ENCODE data around the gene CFAP45.

The CFAP45 gene

DNA sequence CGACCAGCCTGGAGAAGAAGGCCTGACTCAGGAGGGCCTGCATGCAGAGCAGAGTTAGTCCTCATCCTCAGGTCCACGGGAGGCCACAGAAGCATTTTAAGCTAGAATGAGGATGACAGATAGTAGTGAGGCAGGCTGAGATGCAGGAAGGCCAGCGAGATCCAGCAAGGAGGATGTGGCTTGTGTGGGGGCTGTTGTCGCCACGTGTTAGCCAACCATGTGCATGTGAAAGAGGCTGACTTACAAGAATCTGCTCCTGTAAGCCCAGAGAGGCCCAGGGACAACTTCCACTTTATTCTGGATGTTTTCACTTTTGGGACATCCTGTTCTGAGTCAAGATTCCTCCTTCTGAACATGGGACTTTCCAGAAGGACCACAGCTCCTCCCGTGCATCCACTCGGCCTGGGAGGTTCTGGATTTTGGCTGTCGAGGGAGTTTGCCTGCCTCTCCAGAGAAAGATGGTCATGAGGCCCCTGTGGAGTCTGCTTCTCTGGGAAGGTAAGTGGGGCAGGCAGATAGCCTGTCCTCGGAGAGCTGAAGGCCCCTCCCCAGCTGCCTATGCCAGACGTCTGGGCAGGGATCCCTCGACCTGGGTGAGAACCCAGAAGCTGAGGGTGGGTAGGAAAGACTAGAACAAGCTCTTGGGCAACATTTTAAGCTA lies 73.4 kb downstream of the CFAP45 start, which contains the start of gene SLAMF8:
Gene SLAMF8, plus strand, starts transcription at position 433 of the 661 bp plus-strand sequence. Its CDS starts 26 bp downstream, at position 459.
- H3K27ac ChIP-seq (ENCODE audit: low read depth, low read length): no peak within 1 kb of the TSS
- H3K9me3 ChIP-seq (ENCODE audit: control insufficient read depth, insufficient read depth, low read length): no peaks in the 10 kb centered on the region
- no peaks in the 10 kb centered on the region for H3K9me2 ChIP-seq (replicated peaks; ENCODE audit: control insufficient read depth, low read length)
- H3F3A ChIP-seq (ENCODE audit: control insufficient read depth, insufficient read depth): no peaks in the 10 kb centered on the region
- H3K27me3 ChIP-seq (ENCODE audit: control insufficient read depth, low read length): peaks cover 5% of the 10 kb centered on the region; the same call in 1 of the 2 replicates
- no peak for TF ChIP-seq EZH2phosphoT487 (IDR thresholded peaks at IDR 0.05; ENCODE audit: borderline replicate concordance, low read length)
- TF ChIP-seq, protein P1, sequence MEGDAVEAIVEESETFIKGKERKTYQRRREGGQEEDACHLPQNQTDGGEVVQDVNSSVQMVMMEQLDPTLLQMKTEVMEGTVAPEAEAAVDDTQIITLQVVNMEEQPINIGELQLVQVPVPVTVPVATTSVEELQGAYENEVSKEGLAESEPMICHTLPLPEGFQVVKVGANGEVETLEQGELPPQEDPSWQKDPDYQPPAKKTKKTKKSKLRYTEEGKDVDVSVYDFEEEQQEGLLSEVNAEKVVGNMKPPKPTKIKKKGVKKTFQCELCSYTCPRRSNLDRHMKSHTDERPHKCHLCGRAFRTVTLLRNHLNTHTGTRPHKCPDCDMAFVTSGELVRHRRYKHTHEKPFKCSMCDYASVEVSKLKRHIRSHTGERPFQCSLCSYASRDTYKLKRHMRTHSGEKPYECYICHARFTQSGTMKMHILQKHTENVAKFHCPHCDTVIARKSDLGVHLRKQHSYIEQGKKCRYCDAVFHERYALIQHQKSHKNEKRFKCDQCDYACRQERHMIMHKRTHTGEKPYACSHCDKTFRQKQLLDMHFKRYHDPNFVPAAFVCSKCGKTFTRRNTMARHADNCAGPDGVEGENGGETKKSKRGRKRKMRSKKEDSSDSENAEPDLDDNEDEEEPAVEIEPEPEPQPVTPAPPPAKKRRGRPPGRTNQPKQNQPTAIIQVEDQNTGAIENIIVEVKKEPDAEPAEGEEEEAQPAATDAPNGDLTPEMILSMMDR (IDR thresholded peaks at IDR 0.05; ENCODE audit: low read depth, low read length, poor library complexity, severe bottlenecking): no peak
- H4K20me1 ChIP-seq (ENCODE audit: control insufficient read depth, insufficient read depth, low read depth, low read length): no peaks in the 10 kb centered on the region
- no peak within 1 kb of the TSS for H3K4me3 ChIP-seq (ENCODE audit: low read length)
- no peak within 1 kb of the TSS for H3K4me2 ChIP-seq (ENCODE audit: low read length)
- no peaks in the 10 kb centered on the region for H3K79me2 ChIP-seq (ENCODE audit: control insufficient read depth, low read length)
- no peaks in the 10 kb centered on the region for H3K4me1 ChIP-seq (ENCODE audit: control insufficient read depth, low read length)
- no peaks in the 10 kb centered on the region for H3K36me3 ChIP-seq (ENCODE audit: control insufficient read depth, low read length)

DNA sequence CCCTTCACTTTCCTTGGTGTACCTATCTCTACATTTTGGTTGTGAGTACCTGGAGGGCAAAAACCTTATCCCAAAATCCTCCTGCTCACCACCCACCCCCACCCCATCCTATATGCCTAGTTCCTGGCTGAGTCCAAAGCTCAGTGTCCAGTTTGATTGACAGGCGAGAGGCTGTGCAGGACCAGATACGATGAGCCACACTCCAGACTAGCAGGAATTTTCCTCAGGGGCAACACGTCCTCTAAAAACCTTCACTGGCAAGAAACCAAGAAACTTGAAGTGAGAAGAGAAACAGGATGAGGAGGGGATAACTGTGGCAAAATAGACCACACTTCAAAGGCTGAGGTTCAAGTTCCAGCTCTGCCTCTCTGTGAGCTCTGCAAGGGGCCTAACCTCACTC lies 74.4 kb downstream of the CFAP45 start:
- no peaks in the 10 kb centered on the region for H3F3A ChIP-seq (ENCODE audit: control insufficient read depth, insufficient read depth)
- no peaks in the 10 kb centered on the region for H3K9me2 ChIP-seq (replicated peaks; ENCODE audit: control insufficient read depth, low read length)
- no peaks in the 10 kb centered on the region for H3K36me3 ChIP-seq (ENCODE audit: control insufficient read depth, low read length)
- H3K79me2 ChIP-seq (ENCODE audit: control insufficient read depth, low read length): no peaks in the 10 kb centered on the region
- TF ChIP-seq EZH2phosphoT487 (IDR thresholded peaks at IDR 0.05; ENCODE audit: borderline replicate concordance, low read length): no peak
- TF ChIP-seq, protein P1 (IDR thresholded peaks at IDR 0.05; ENCODE audit: low read depth, low read length, poor library complexity, severe bottlenecking): no peak
- no peaks in the 10 kb centered on the region for H3K9me3 ChIP-seq (ENCODE audit: control insufficient read depth, insufficient read depth, low read length)
- no peak overlapping the region for H3K27ac ChIP-seq (ENCODE audit: low read depth, low read length)
- no peaks in the 10 kb centered on the region for H4K20me1 ChIP-seq (ENCODE audit: control insufficient read depth, insufficient read depth, low read depth, low read length)
- H3K4me2 ChIP-seq (ENCODE audit: low read length): no peak overlapping the region
- H3K4me3 ChIP-seq (ENCODE audit: low read length): no peak overlapping the region
- peaks cover 5% of the 10 kb centered on the region; the same call in 1 of the 2 replicates for H3K27me3 ChIP-seq (ENCODE audit: control insufficient read depth, low read length)
- H3K4me1 ChIP-seq (ENCODE audit: control insufficient read depth, low read length): no peaks in the 10 kb centered on the region

DNA sequence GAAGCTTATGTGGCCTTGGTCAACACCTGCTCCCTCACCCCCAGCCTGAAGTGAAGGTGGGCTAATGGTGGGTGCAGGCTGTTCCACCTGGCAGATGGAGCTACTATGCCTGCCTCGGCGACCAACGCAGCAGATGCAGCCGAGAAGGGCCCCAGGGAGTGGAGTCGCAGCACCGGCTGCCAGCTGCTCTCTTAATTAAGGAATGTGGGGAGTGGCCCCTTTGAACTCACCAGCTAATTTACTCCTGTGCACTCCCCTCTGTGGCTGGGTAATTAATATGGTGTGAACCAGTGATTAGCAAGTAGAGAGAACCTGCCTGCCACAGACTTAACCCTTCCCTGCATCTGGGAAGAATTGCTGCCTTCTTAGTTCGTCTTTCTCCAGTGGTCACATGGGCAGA lies 76.6 kb downstream of the CFAP45 start:
- H3K4me3 ChIP-seq (ENCODE audit: low read length): no peak overlapping the region
- no peaks in the 10 kb centered on the region for H3K4me1 ChIP-seq (ENCODE audit: control insufficient read depth, low read length)
- H3K27ac ChIP-seq (ENCODE audit: low read depth, low read length): no peak overlapping the region
- H3K36me3 ChIP-seq (ENCODE audit: control insufficient read depth, low read length): no peaks in the 10 kb centered on the region
- no peaks in the 10 kb centered on the region for H3F3A ChIP-seq (ENCODE audit: control insufficient read depth, insufficient read depth)
- no peaks in the 10 kb centered on the region for H4K20me1 ChIP-seq (ENCODE audit: control insufficient read depth, insufficient read depth, low read depth, low read length)
- peaks cover 9% of the 10 kb centered on the region; the same call in 1 of the 2 replicates for H3K27me3 ChIP-seq (ENCODE audit: control insufficient read depth, low read length)
- no peaks in the 10 kb centered on the region for H3K9me3 ChIP-seq (ENCODE audit: control insufficient read depth, insufficient read depth, low read length)
- no peak overlapping the region for H3K4me2 ChIP-seq (ENCODE audit: low read length)
- H3K79me2 ChIP-seq (ENCODE audit: control insufficient read depth, low read length): no peaks in the 10 kb centered on the region
- TF ChIP-seq, protein P1 (IDR thresholded peaks at IDR 0.05; ENCODE audit: low read depth, low read length, poor library complexity, severe bottlenecking): no peak
- no peak for TF ChIP-seq EZH2phosphoT487 (IDR thresholded peaks at IDR 0.05; ENCODE audit: borderline replicate concordance, low read length)
- no peaks in the 10 kb centered on the region for H3K9me2 ChIP-seq (replicated peaks; ENCODE audit: control insufficient read depth, low read length)

All from DOHH2 (cell line).